Right atrium auricular region (tissue), 2 donors: Measurements from ENCODE around the gene PLA2G2E. TPM values are rescaled to one million over a fixed set of nuclear protein-coding genes. Genes with fewer than 3 reads are reported as not detected.

Source experiments
- DNase-seq: peaks from one replicate; pipeline ENCODE4 v3.0.0-alpha.2; 2019; ENCODE audit warnings: low spot score
- H3K27ac ChIP-seq, 2 donors: fragments of 200-600 bp; sonication (generic); 1 replicate in 1 of 2; 2 replicates in 1 of 2; pipeline ENCODE4 v1.5.1; 2016 to 2019
- H3K27me3 ChIP-seq, 2 donors: fragments of 200-600 bp; sonication (generic); one replicate each; pipeline versions ENCODE4 v1.5.1 to v1.6.0; 2017 to 2019
- H3K36me3 ChIP-seq: fragments of 200-600 bp; sonication (generic); one replicate; pipeline ENCODE4 v1.5.1; 2016
- H3K4me1 ChIP-seq, 2 donors: fragments of 200-600 bp; sonication (generic); one replicate each; pipeline versions ENCODE4 v1.5.1 to v1.6.0; 2017 to 2019
- H3K4me3 ChIP-seq, 2 donors: fragments of 200-600 bp; sonication (generic); 1 replicate in 1 of 2; 2 replicates in 1 of 2; pipeline ENCODE4 v1.5.1; 2017 to 2019; ENCODE audit warnings: mild to moderate bottlenecking in 1 of 2, moderate library complexity in 1 of 2
- H3K9me3 ChIP-seq, 2 donors: fragments of 200-600 bp; sonication (generic); one replicate each; pipeline ENCODE4 v1.5.1; 2019
- total RNA-seq, 2 donors: library from RNA; depleted of rRNA; stranded (reverse); fragments of >200 nt; gene quantifications; one replicate each; pipeline ENCODE4 v1.1.0, GENCODE V29; 2016
- TF ChIP-seq, protein P1 (sequence below), 2 donors: fragments of 200-600 bp; sonication (generic); IDR thresholded peaks; one replicate each; pipeline ENCODE4 v1.5.1; 2019; ENCODE audit warnings: antibody characterized with exemption in 2 of 2

The PLA2G2E gene
- total RNA-seq, 2 donors from 2014 or later, result not detected

GRCh38 chr1:19963636-19964035 lies 40.2 kb upstream of the PLA2G2E start:
- Histone ChIP-seq H3K9me3 (no peaks in the 10 kb centered on the region), H3K27me3 (no peaks in the 10 kb centered on the region), H3K4me1 (no peaks in the 10 kb centered on the region), H3K27ac (no peak overlapping the region), H3K4me3 (no peak overlapping the region), H3K36me3 (no peaks in the 10 kb centered on the region)
- TF ChIP-seq, protein P1, sequence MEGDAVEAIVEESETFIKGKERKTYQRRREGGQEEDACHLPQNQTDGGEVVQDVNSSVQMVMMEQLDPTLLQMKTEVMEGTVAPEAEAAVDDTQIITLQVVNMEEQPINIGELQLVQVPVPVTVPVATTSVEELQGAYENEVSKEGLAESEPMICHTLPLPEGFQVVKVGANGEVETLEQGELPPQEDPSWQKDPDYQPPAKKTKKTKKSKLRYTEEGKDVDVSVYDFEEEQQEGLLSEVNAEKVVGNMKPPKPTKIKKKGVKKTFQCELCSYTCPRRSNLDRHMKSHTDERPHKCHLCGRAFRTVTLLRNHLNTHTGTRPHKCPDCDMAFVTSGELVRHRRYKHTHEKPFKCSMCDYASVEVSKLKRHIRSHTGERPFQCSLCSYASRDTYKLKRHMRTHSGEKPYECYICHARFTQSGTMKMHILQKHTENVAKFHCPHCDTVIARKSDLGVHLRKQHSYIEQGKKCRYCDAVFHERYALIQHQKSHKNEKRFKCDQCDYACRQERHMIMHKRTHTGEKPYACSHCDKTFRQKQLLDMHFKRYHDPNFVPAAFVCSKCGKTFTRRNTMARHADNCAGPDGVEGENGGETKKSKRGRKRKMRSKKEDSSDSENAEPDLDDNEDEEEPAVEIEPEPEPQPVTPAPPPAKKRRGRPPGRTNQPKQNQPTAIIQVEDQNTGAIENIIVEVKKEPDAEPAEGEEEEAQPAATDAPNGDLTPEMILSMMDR (IDR thresholded peaks at IDR 0.05), result no peak
- DNase-seq, result no peak

DNA sequence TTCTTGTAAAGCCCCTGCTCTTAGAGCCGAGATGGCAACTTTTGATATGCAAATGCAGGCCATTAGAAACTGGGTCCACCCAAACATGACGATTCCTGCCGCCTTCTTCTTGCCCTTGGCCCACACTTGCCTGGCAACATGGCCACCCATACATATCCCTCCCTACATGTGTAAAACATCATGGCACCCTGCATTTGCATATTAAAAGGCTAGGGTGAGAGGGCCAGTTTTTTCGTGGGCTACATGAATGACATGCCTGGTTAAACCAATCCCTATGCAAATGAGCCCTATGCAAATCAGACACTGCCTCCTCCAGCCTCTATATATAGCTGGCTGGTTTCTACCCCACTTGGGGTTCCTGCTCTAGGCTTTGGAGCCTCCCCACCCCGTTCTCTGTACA lies 37.2 kb upstream of the PLA2G2E start:
- Histone ChIP-seq H3K9me3 (no peaks in the 10 kb centered on the region), H3K27ac (no peak overlapping the region), H3K4me1 (no peaks in the 10 kb centered on the region), H3K4me3 (no peak overlapping the region), H3K27me3 (no peaks in the 10 kb centered on the region), H3K36me3 (no peaks in the 10 kb centered on the region)
- no peak for DNase-seq
- TF ChIP-seq, protein P1 (IDR thresholded peaks at IDR 0.05), result no peak

DNA sequence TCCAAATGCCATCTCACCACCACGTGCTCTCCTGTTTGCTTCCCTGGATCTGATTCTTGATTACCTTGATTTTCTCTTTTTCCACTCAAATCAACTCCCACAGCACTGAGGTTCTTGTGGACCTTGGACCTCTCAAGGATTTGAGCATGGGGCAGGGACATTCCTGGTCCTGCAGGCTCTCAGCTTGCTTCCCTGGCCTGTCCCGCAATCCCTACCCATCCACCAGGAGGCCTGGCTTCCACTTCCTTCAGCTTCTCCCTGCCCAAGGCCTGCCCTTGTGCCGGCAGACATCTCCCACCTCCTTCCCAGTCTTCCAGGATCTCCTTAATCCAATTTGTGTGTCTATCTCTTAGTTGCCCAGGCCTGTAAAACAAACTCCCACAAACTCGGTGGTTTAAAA lies 34.4 kb upstream of the PLA2G2E start:
- TF ChIP-seq, protein P1 (IDR thresholded peaks at IDR 0.05), result no peak
- DNase-seq, result no peak
- Histone ChIP-seq H3K27ac (no peak overlapping the region), H3K4me3 (no peak overlapping the region), H3K9me3 (no peaks in the 10 kb centered on the region), H3K36me3 (no peaks in the 10 kb centered on the region), H3K4me1 (no peaks in the 10 kb centered on the region), H3K27me3 (no peaks in the 10 kb centered on the region)

GRCh38 chr1:19955534-19956170 lies 32.2 kb upstream of the PLA2G2E start:
- H3K27me3 ChIP-seq, result no peaks in the 10 kb centered on the region
- no peak for DNase-seq
- TF ChIP-seq, protein P1 (IDR thresholded peaks at IDR 0.05), result no peak
- no peaks in the 10 kb centered on the region for H3K4me1 ChIP-seq
- H3K4me3 ChIP-seq, result no peak overlapping the region
- H3K9me3 ChIP-seq, result no peaks in the 10 kb centered on the region
- H3K36me3 ChIP-seq, result no peaks in the 10 kb centered on the region
- H3K27ac ChIP-seq, result no peak overlapping the region

GRCh38 chr1:19954059-19954458 lies 30.6 kb upstream of the PLA2G2E start:
- TF ChIP-seq, protein P1 (IDR thresholded peaks at IDR 0.05), result no peak
- no peak for DNase-seq
- Histone ChIP-seq H3K27me3 (no peaks in the 10 kb centered on the region), H3K36me3 (no peaks in the 10 kb centered on the region), H3K4me3 (no peak overlapping the region), H3K4me1 (no peaks in the 10 kb centered on the region), H3K9me3 (no peaks in the 10 kb centered on the region), H3K27ac (no peak overlapping the region)

DNA sequence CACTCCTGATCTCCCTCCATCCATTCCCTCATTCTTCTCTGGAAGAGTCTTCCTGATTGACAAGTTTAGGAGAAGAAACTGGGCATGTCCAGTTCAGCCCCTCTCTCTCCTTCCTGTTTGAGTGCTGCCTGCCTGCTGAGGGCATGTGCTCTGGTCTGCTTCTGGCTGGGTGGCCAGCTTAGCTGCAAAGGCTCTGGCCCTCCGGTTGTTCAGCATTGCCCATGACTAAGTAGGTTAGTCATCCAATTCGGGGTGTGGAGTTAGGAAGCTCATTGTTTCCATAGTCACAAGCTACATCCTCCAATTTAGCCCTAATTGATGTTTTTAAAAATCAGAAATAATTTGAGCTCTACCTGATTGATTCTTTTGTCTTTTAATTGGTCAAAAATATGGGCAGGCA lies 25.6 kb upstream of the PLA2G2E start:
- TF ChIP-seq, protein P1 (IDR thresholded peaks at IDR 0.05), result no peak
- H3K27me3 ChIP-seq, result no peaks in the 10 kb centered on the region

More for the DNA sequence above, 25.6 kb upstream of the PLA2G2E start:
- no peaks in the 10 kb centered on the region for H3K4me1 ChIP-seq
- no peaks in the 10 kb centered on the region for H3K36me3 ChIP-seq
- H3K4me3 ChIP-seq, result no peak overlapping the region
- no peak overlapping the region for H3K27ac ChIP-seq
- no peak for DNase-seq
- H3K9me3 ChIP-seq, result no peaks in the 10 kb centered on the region
